Measurements from ENCODE around the gene PLEKHA5. TPM values are rescaled to one million over a fixed set of nuclear protein-coding genes. Genes with fewer than 3 reads are reported as not detected.
"Not testable (repeated sequence)": the region's sequence is repeated elsewhere in the genome, so short reads cannot be mapped to it uniquely, and the experiment has no call there.

The PLEKHA5 gene
- polyA plus RNA-seq, 10 donors = 13.8 to 33.6 (median 16.7) TPM

- no peak for DNase-seq
Measured at GRCh38 chr12:19277711-19278110, 148.2 kb downstream of the PLEKHA5 start.

GRCh38 chr12:19278407-19278806, 148.9 kb downstream of the PLEKHA5 start:
- DNase-seq = no peak

- no peak for DNase-seq
Measured at GRCh38 chr12:19282133-19282699, 152.7 kb downstream of the PLEKHA5 start.

- no peak for DNase-seq
Measured at GRCh38 chr12:19284658-19285057, 155.1 kb downstream of the PLEKHA5 start.

GRCh38 chr12:19285793-19286448, 156.4 kb downstream of the PLEKHA5 start:
- DNase-seq = no peak

DNA sequence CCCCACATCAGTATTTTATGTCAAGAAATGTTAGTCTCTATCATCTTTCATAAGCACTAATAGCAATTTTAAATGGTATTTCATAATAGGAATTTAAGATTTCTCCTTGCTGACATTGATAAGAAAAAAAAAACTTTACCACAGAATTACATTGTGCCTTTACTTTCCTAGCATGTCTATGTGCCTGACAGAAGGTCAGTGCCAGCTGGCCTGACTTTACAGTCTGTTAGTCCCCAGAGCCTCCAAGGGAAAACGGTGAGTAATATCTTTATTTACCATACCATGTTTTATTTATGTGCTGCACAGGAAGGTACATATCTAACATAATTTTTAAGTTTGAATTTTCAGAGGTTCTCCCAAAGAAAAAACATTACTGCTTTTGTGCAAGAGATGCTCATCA, 157.8 kb downstream of the PLEKHA5 start:
- DNase-seq = no peak

GRCh38 chr12:19288161-19288560, 158.6 kb downstream of the PLEKHA5 start:
- DNase-seq = no peak

DNA sequence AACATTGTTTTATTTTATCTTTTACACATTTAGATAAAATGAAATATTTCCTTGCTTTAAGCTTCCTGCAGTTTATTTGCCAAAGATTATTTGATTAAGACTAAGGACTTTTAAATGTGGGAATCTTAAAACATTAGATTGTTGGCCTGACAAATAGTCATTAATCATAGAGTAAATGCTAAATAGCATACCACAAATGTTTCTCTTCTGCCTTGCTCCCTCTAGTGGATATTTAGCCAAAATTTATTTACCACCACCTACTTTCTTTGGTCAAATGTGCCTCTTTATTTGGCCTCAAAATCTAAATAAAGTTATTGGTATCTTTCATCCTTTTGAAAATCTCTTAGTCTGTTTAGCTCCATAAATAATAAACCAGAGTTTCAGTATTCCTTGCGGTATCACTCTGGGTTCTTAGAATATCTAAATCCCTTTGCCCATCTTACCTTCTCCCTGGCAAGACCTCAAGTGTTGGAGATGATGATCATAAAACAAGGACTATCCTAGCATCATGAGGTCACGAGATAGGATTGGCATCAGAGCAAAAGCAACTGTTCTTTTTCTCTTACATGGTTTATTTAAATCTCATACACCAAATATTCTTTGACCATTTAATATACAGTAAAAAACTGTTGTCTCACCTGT, 159.2 kb downstream of the PLEKHA5 start:
- peak; percentile 15 to 50 (median 27) for DNase-seq

GRCh38 chr12:19298836-19299605, 169.5 kb downstream of the PLEKHA5 start:
- no peak for DNase-seq

- no peak for DNase-seq
Measured at GRCh38 chr12:19299765-19300164, 170.2 kb downstream of the PLEKHA5 start.

DNA sequence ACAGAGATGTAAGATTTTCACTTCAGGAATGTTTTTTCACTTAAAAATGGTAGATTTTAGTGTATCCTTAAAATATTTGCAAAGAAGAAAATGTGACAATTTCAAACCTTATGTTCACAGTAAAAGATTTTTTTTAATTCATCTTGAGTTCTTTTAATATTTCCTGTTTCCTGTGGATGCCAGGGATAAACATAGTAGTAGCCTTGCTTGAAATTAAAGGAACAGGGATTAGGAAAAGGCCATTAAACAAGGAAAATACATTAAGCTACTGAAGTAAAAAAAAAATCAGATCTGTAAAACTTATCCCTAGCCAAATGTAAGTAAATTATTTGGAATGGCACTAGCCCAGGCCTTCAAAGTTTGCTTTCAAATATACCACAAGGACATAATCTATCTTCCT, 171.7 kb downstream of the PLEKHA5 start:
- no peak for DNase-seq

GRCh38 chr12:19301688-19302087, 172.2 kb downstream of the PLEKHA5 start:
- no peak for DNase-seq

- DNase-seq = no peak
Measured at GRCh38 chr12:19302100-19302640, 172.6 kb downstream of the PLEKHA5 start.

DNA sequence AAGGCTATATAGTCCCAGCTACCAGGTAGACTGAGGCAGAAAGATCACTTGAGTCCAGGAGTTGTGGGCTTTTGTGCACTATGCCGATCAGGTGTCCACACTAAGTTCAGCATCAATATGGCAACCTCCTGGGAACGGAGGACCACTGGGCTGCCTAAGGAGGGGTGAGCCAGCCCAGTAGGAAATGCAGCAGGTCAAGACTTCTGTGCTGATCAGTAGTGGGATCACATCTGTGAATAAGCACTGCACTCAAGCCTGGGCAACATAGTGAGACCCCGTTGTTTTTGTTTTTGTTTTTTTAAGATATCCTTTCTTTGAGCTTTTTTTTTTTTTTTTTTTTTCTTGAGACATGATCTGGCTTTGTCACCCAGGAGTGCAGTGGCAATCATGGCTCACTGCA, 174.0 kb downstream of the PLEKHA5 start:
- DNase-seq = no peak

DNA sequence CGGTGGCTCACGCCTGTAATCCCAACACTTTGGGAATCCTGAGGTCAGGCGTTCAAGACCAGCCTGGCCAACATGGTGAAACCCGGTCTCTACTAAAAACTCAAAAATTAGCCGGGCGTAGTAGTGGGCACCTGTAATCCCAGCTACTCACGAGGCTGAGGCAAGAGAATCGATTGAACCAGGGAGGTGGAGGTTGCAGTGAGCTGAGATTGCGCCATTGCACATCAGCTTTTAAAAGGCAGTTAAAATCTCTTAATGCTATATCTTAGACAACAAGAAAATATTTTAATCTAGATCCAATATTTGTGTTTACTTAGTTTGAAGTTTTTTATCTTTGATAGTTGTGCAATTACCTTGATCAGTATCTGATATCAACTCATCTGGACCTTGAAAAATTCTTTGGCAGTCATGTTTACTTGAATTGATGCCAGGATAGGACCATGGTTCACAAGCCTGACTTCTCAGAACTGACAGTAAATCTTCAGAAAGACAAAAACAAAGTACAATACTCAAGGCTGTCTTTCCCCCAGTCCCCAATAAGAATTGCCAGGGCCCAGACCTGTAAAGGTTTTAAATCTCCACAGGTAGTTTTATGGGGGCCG, 174.7 kb downstream of the PLEKHA5 start:
- no peak for DNase-seq

GRCh38 chr12:19305621-19306020, 176.1 kb downstream of the PLEKHA5 start:
- not testable (repeated sequence) for DNase-seq

GRCh38 chr12:19306366-19306765, 176.8 kb downstream of the PLEKHA5 start:
- DNase-seq = no peak

GRCh38 chr12:19307451-19307850, 177.9 kb downstream of the PLEKHA5 start:
- no peak for DNase-seq

GRCh38 chr12:19311165-19311564, 181.6 kb downstream of the PLEKHA5 start:
- no peak for DNase-seq

DNA sequence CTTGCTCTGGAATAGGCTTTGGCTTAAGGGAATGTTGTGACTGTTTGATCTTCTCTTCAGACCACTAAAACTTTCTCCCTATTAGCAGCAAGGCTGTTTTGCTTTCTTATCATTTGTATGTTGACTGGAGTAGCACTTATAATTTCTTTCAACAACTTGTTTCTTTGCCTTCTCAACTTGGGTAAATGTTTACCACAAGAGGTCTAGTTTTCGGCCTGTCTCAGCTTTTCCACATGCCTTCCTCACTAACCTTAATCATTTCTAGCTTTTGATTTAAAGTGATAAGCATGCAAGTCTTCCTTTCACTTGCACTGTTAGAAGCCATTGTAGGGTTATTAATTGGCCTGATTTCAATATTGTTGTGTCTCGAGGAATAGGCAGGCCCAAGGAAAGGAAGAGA, 183.1 kb downstream of the PLEKHA5 start:
- DNase-seq = no peak

- no peak for DNase-seq
Measured at GRCh38 chr12:19316425-19316824, 186.9 kb downstream of the PLEKHA5 start.

- no peak for DNase-seq
Measured at GRCh38 chr12:19322376-19322775, 192.8 kb downstream of the PLEKHA5 start.
